Endodermal cell (in vitro differentiated cells): ENCODE results near the gene CRISP1. TPM values are rescaled to one million over a fixed set of nuclear protein-coding genes. Genes with fewer than 3 reads are reported as not detected.

Experiments used
- DNase-seq: peaks from one replicate; pipeline ENCODE4 v3.0.0-alpha.2; 2017
- H3K27ac ChIP-seq: 2 replicates; pipeline ENCODE4 v1.5.1; 2013; ENCODE audit warnings: mild to moderate bottlenecking, low read depth, low read length, moderate library complexity
- H3K27me3 ChIP-seq: 2 replicates; pipeline ENCODE4 v1.6.1; 2013; ENCODE audit warnings: mild to moderate bottlenecking, low read length, moderate library complexity; ENCODE audit not compliant: insufficient read depth, control insufficient read depth, poor library complexity, severe bottlenecking
- H3K36me3 ChIP-seq: 2 replicates; pipeline ENCODE4 v1.7.0; 2013; ENCODE audit warnings: mild to moderate bottlenecking, low read length, moderate library complexity; ENCODE audit not compliant: control insufficient read depth, insufficient read depth
- H3K4me1 ChIP-seq: one replicate; pipeline ENCODE4 v1.7.0; 2013; ENCODE audit warnings: low read length; ENCODE audit not compliant: control insufficient read depth, insufficient read depth
- H3K4me3 ChIP-seq: 2 replicates; pipeline ENCODE4 v1.5.1; 2013; ENCODE audit warnings: mild to moderate bottlenecking, low read length, moderate library complexity
- H3K9ac ChIP-seq: 2 replicates; pipeline ENCODE4 v1.6.1; 2013; ENCODE audit warnings: mild to moderate bottlenecking, low read length, moderate library complexity; ENCODE audit not compliant: poor library complexity, severe bottlenecking; ENCODE audit errors: extremely low read depth
- H3K9me3 ChIP-seq: 2 replicates; pipeline ENCODE4 v1.6.1; 2013; ENCODE audit warnings: mild to moderate bottlenecking, low read length, moderate library complexity; ENCODE audit not compliant: control insufficient read depth
- H3K27ac Mint-ChIP-seq: 2 replicates; pipeline ENCODE4 v1.8.0; 2020; ENCODE audit warnings: mixed read lengths
- H3K27me3 Mint-ChIP-seq: 2 replicates; pipeline ENCODE4 v1.8.0; 2021; ENCODE audit warnings: mild to moderate bottlenecking, mixed read lengths; ENCODE audit not compliant: insufficient read depth
- H3K36me3 Mint-ChIP-seq: 2 replicates; pipeline ENCODE4 v1.8.0; 2020; ENCODE audit warnings: low read depth, mixed read lengths
- H3K4me1 Mint-ChIP-seq: 2 replicates; pipeline ENCODE4 v1.8.0; 2020; ENCODE audit warnings: mixed read lengths
- H3K4me3 Mint-ChIP-seq: 2 replicates; pipeline ENCODE4 v1.8.0; 2020; ENCODE audit warnings: mild to moderate bottlenecking, moderate library complexity, mixed read lengths
- H3K9me3 Mint-ChIP-seq: 2 replicates; pipeline ENCODE4 v1.8.0; 2020; ENCODE audit warnings: mild to moderate bottlenecking, mixed read lengths
- CTCF ChIP-seq: fragments of 200-600 bp; sonication (generic); conservative IDR thresholded peaks from 2 replicates; pipeline ENCODE4 v1.5.0; 2021; ENCODE audit warnings: antibody characterized with exemption, mild to moderate bottlenecking
- WGBS, 2 experiments: methylation state at CpG; one replicate each; pipeline versions ENCODE4 v1.1.5 to v1.1.7; 2013; ENCODE audit warnings: missing lambda C conversion rate in 2 of 2, mixed read lengths in 1 of 2; ENCODE audit not compliant: insufficient coverage in 1 of 2, insufficient read length in 1 of 2; 5-methylcytosine and 5-hydroxymethylcytosine counted together
- total RNA-seq, 2 donors: library from RNA; stranded (reverse); fragmentation: NEBNext Ultra II Directional in 1 of 2; extraction: Animal tissue kit (Norgen Biotek cat#: 25700) in 1 of 2; gene quantifications; 2 replicates in 1 of 2; 3 replicates in 1 of 2; pipeline ENCODE4 v1.2.1, GENCODE V29; 2021

CRISP1 gene
- total RNA-seq, 2 donors from 2014 or later: not detected

- H3K27ac ChIP-seq: no peak overlapping the region
- Mint-ChIP-seq H3K27ac (no peak overlapping the region), H3K4me1 (peaks cover 4% of the 10 kb centered on the region), H3K9me3 (no peaks in the 10 kb centered on the region), H3K27me3 (no peaks in the 10 kb centered on the region), H3K36me3 (no peaks in the 10 kb centered on the region), H3K4me3 (no peak overlapping the region)
- no peak overlapping the region for H3K4me3 ChIP-seq
- no peaks in the 10 kb centered on the region for H3K4me1 ChIP-seq
- no peak overlapping the region for H3K9ac ChIP-seq
- WGBS, 2 experiments: 90 to 93% methylated on average over 2 to 4 of the region's 4 CpGs
- no peaks in the 10 kb centered on the region for H3K27me3 ChIP-seq
- H3K36me3 ChIP-seq: no peaks in the 10 kb centered on the region
- no peak for DNase-seq
- H3K9me3 ChIP-seq: no peaks in the 10 kb centered on the region
- TF ChIP-seq CTCF: no peak
Observed at GRCh38 chr6:49855221-49855620, 11.1 kb downstream of the CRISP1 start.

- DNase-seq: no peak
- whole genome bisulfite sequencing, 2 experiments: 95 to 100% methylated on average over 1 of the region's 2 CpGs
- H3K36me3 ChIP-seq: no peaks in the 10 kb centered on the region
- Mint-ChIP-seq H3K36me3 (no peaks in the 10 kb centered on the region), H3K9me3 (peaks cover 3% of the 10 kb centered on the region), H3K27me3 (no peaks in the 10 kb centered on the region), H3K27ac (no peak overlapping the region), H3K4me3 (no peak overlapping the region), H3K4me1 (peaks cover 4% of the 10 kb centered on the region)
- no peak overlapping the region for H3K27ac ChIP-seq
- no peak overlapping the region for H3K4me3 ChIP-seq
- no peaks in the 10 kb centered on the region for H3K4me1 ChIP-seq
- no peak for TF ChIP-seq CTCF
- no peaks in the 10 kb centered on the region for H3K9me3 ChIP-seq
- no peaks in the 10 kb centered on the region for H3K27me3 ChIP-seq
- no peak overlapping the region for H3K9ac ChIP-seq
Observed at GRCh38 chr6:49852975-49853374, 13.4 kb downstream of the CRISP1 start.

DNA sequence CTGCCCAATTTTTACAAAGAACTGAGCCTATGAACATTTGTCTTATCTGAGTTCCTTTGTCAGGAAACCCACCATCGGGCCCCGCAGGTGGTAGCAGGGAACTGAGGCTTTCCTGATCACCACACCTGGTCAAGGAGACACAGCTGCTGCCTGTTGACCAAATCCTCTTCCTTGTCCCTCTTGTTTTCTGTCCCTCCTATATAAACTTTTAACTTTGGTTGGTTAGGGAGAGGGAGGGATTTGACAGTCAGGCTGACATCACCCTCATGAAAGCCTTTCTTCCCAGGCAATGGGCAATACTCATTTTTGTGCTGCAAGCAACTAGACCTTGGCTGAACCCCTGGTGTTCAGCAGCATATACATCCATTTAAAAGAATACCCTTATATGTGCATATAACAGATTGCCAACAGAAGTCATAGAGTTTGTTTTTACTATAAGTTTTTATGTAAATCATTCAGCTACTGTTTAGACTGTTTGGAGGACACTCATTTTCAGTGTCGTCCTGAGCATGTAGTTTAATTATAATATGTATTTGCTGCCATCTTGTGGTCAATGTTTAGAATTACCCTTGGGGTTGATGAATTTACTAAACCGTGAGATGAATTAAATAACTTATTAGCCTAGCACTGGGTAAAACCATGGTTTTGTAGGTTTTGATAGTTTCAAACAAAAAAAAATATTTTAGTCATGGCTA is 17.0 kb downstream of the CRISP1 start:
- Mint-ChIP-seq H3K27ac (no peak overlapping the region), H3K27me3 (no peaks in the 10 kb centered on the region), H3K36me3 (no peaks in the 10 kb centered on the region), H3K4me3 (no peak overlapping the region), H3K9me3 (peaks cover 3% of the 10 kb centered on the region), H3K4me1 (peaks cover 4% of the 10 kb centered on the region)
- Histone ChIP-seq H3K36me3 (no peaks in the 10 kb centered on the region), H3K27ac (no peak overlapping the region), H3K4me1 (no peaks in the 10 kb centered on the region), H3K4me3 (no peak overlapping the region), H3K27me3 (no peaks in the 10 kb centered on the region), H3K9me3 (no peaks in the 10 kb centered on the region), H3K9ac (no peak overlapping the region)
- 0 to 47% methylated on average over 1 to 4 of the region's 4 CpGs for WGBS, 2 experiments
- peak; percentile 80 for TF ChIP-seq CTCF
- DNase-seq: peak; percentile 39
